Right cardiac atrium (tissue), 5 donors: ENCODE measurements around the gene R3HDM1. TPM values are rescaled to one million over a fixed set of nuclear protein-coding genes. Genes with fewer than 3 reads are reported as not detected.
"Not testable (repeated sequence)": the region's sequence is repeated elsewhere in the genome, so short reads cannot be mapped to it uniquely, and the experiment has no call there.

ENCODE experiments used
- ATAC-seq, 2 donors: fragments of 200-7000 bp; cut with Tn5 transposase; one replicate each; pipeline versions ENCODE4 v1.8.0 to v1.9.1; 2020; ENCODE audit warnings: moderate library complexity in 2 of 2, mild to moderate bottlenecking in 1 of 2
- DNase-seq, 3 donors: peaks; one replicate each; pipeline ENCODE4 v3.0.0-alpha.2; 2020
- H3K27ac ChIP-seq: one replicate; pipeline ENCODE4 v1.5.1; 2013; ENCODE audit warnings: mild to moderate bottlenecking, low read length, control low read depth, moderate library complexity
- H3K27me3 ChIP-seq: one replicate; pipeline ENCODE4 v1.6.1; 2013; ENCODE audit not compliant: control insufficient read depth, insufficient read depth
- H3K4me1 ChIP-seq: one replicate; pipeline ENCODE4 v1.6.1; 2013; ENCODE audit warnings: low read length; ENCODE audit not compliant: control insufficient read depth, insufficient read depth
- H3K4me3 ChIP-seq: one replicate; pipeline ENCODE4 v1.5.1; 2013; ENCODE audit warnings: low read length, control low read depth
- H3K9me3 ChIP-seq: one replicate; pipeline ENCODE4 v1.6.1; 2013; ENCODE audit warnings: low read length; ENCODE audit not compliant: control insufficient read depth
- WGBS: extraction: QIAGEN DNeasy Blood & Tissue Kit; methylation state at CpG from one replicate; pipeline ENCODE4 v1.1.7; 2013; 5-methylcytosine and 5-hydroxymethylcytosine counted together
- intact Hi-C, 4 donors: fragments of 100-400 bp; cut with DNase I; formaldehyde crosslinking; loops; one replicate each; pipeline versions ENCODE4 v1.11.0 to v1.14.0; 2022 to 2023
- polyA plus RNA-seq: library from polyadenylated mRNA; stranded (reverse); fragments of 200-250 nt; gene quantifications from one replicate; pipeline ENCODE4 v1.2.3, GENCODE V29; 2013
- total RNA-seq, 4 donors: library from RNA; stranded (reverse); fragmentation: NEBNext Ultra II Directional; extraction: Animal tissue kit (Norgen Biotek cat#: 25700); gene quantifications; one replicate each; pipeline ENCODE4 v1.2.1, GENCODE V29; 2021
- donor health status: healthy with polysubstance abuse.
- donor health status: DM: no; HTN: yes; CAD: no.
- donor health status: DM: no; HTN: no; CAD: no.
- donor health status: DM: no; HTN: yes; CAD: no; lungs with severe emphysema.
- donor health status: DM: yes; HTN: yes; CAD: no.

The R3HDM1 gene
- total and polyA plus RNA-seq, 5 donors: 8.2 to 23.1 (median 20.6) TPM

DNA sequence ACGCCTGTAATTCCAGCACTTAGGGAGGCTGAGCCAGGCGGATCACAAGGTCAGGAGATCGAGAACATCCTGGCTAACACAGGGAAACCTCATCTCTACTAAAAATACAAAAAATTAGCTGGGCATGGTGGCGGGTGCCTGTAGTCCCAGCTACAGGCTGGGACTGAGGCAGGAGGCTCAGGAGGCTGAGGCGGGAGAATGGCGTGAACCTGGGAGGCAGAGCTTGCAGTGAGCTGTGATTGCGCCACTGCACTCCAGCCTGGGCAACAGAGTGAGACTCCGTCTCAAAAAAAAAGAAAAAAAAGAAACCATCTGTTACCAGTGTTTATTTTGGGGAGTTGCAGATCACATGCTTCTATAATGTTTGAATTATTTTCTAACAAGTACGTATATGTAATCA lies 183.8 kb downstream of the R3HDM1 start:
- H3K9me3 ChIP-seq, H3K27ac ChIP-seq, DNase-seq, H3K27me3 ChIP-seq, H3K4me1 ChIP-seq, ATAC-seq, H3K4me3 ChIP-seq: not testable (repeated sequence)
- WGBS: 96% methylated on average over 9 of the region's 9 CpGs
- intact Hi-C loops: loop anchor here in 1 of 4 donors (10.0 kb wide), 1 partner anchor 720 kb away; no protein-coding TSS in a partner anchor

GRCh38 chr2:135728064-135728743 lies 196.9 kb downstream of the R3HDM1 start:
- ATAC-seq (no peak), DNase-seq (no peak)
- H3K27ac ChIP-seq: no peak overlapping the region
- intact Hi-C loops: no loop called here
- H3K27me3 ChIP-seq: no peaks in the 10 kb centered on the region
- H3K9me3 ChIP-seq: no peaks in the 10 kb centered on the region
- H3K4me3 ChIP-seq: no peak overlapping the region
- no peaks in the 10 kb centered on the region for H3K4me1 ChIP-seq
- 61% methylated on average over 2 of the region's 2 CpGs for WGBS

GRCh38 chr2:135732561-135732960 lies 201.3 kb downstream of the R3HDM1 start:
- Histone ChIP-seq H3K27ac (no peak overlapping the region), H3K4me1 (no peaks in the 10 kb centered on the region), H3K27me3 (no peaks in the 10 kb centered on the region), H3K4me3 (no peak overlapping the region), H3K9me3 (no peaks in the 10 kb centered on the region)
- WGBS: 94% methylated on average over 5 of the region's 5 CpGs
- ATAC-seq (no peak), DNase-seq (no peak)
- intact Hi-C loops: no loop called here

DNA sequence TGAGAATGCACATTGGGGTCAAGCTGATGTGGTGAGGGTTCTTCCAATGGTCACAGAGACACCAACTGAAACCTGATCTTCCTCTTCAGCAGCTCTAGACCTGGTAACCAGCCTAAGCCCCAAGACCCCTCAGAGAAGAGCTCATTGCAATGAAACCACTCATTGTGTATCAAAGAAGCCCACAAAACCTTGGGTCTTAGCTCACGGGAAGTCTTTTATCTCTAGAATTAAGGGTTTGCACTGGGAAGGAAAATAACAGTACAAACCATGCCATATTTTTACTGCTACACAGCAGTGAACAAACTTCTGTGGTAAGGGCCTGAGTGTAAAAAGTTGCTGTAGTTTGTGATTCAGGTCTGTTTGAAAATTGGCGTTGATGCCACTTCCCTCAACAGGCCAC lies 201.8 kb downstream of the R3HDM1 start:
- ATAC-seq (no peak), DNase-seq (no peak)
- no peaks in the 10 kb centered on the region for H3K4me1 ChIP-seq
- intact Hi-C loops: no loop called here
- no peak overlapping the region for H3K4me3 ChIP-seq
- H3K27me3 ChIP-seq: no peaks in the 10 kb centered on the region
- WGBS: 86% methylated on average over 2 of the region's 2 CpGs
- no peaks in the 10 kb centered on the region for H3K9me3 ChIP-seq
- no peak overlapping the region for H3K27ac ChIP-seq

- intact Hi-C loops: no loop called here
- H3K4me3 ChIP-seq: no peak overlapping the region
- no peak overlapping the region for H3K27ac ChIP-seq
- H3K9me3 ChIP-seq: no peaks in the 10 kb centered on the region
- DNase-seq: no peak
- 96% methylated on average over 5 of the region's 5 CpGs for WGBS
- H3K27me3 ChIP-seq: no peaks in the 10 kb centered on the region
- H3K4me1 ChIP-seq: no peaks in the 10 kb centered on the region
- no peak for ATAC-seq
Measured at GRCh38 chr2:135736546-135736945, 205.3 kb downstream of the R3HDM1 start.

DNA sequence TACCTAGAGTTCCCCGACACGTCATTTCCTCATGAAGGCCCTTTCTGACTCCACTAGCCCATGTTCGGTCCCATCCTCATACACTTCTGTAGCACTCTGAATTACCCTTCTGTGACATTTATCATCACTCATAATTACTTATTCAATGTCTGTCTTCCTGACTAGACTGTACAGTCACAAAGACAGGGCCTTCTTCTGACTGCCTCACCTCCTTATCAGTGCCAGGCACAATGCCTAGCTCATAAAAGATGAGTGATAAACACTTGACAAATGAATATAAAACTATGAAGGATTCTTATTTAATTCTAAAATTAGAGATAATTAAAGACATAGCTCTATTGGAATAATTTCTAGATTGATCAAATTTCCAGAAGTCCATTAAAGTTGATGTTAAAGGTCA lies 208.9 kb downstream of the R3HDM1 start:
- ATAC-seq: no peak
- intact Hi-C loops: no loop called here

DNA sequence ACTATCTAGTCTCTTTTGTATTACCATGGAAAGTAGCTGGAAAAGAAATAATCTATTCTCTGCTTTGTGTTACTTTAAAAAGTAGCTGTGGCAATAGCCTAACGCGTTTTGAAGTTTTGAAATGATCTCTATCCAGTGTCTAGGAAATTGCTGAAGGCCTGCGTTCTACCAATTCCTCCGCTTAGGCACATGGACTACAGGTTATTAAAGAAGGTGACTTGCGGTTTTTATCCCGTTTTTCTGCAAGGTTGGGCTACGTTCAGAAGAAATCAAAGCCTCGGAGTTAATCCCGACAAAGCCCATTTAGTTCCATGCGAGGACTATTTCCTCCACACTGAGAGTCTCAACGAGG lies 209.7 kb downstream of the R3HDM1 start:
- ATAC-seq (no peak), DNase-seq (no peak)
- 84% methylated on average over 11 of the region's 11 CpGs for WGBS
- intact Hi-C loops: no loop called here
- peaks cover 3% of the 10 kb centered on the region for H3K4me1 ChIP-seq
- no peaks in the 10 kb centered on the region for H3K27me3 ChIP-seq
- no peak overlapping the region for H3K27ac ChIP-seq
- H3K9me3 ChIP-seq: no peaks in the 10 kb centered on the region
- H3K4me3 ChIP-seq: no peak overlapping the region

More for the DNA sequence above, 208.9 kb downstream of the R3HDM1 start:
- Histone ChIP-seq H3K27ac (no peak overlapping the region), H3K27me3 (no peaks in the 10 kb centered on the region), H3K4me1 (peaks cover 3% of the 10 kb centered on the region), H3K9me3 (no peaks in the 10 kb centered on the region), H3K4me3 (no peak overlapping the region)
- 90% methylated on average over 3 of the region's 3 CpGs for WGBS
- no peak for DNase-seq

GRCh38 chr2:135741395-135742324 lies 210.4 kb downstream of the R3HDM1 start, which contains the start of gene UBXN4:
Gene UBXN4, plus strand, starts transcription at chr2:135741855. Its CDS starts 75 bp downstream, at chr2:135741930.
- under 1% methylated on average over 93 of the region's 93 CpGs for WGBS
- Histone ChIP-seq H3K27me3 (no peaks in the 10 kb centered on the region), H3K4me3 (peak within 1 kb of the TSS; percentile 79), H3K27ac (peak within 1 kb of the TSS; percentile 96), H3K9me3 (no peaks in the 10 kb centered on the region), H3K4me1 (peaks cover 3% of the 10 kb centered on the region)
- intact Hi-C loops: no loop called here
- ATAC-seq (peak; percentile 98 to 99), DNase-seq (peak; percentile 98 to 99 (median 99))

DNA sequence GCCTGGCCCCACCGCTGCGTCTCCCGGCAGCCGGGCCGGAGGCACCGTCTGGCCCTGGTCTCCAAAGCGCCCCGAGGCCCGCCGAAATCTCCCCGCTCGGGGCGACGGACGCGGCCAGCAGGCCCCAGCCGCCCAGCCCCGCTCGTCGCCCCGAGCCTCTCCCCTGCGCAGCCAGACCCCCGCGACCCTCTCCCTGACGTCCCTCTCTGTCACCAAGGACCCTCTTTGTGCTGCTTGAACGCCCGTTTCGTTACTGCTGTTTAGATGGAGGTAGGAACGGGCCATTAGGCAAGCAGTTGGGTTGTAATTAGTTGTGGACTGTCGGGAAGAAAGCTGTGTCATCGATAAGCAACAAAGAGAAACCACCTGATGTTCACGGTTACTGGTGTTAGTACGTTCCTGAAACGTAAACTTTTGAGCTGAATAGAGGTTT lies 211.1 kb downstream of the R3HDM1 start:
- WGBS: under 1% methylated on average over 34 of the region's 34 CpGs
- Histone ChIP-seq H3K27ac (peak overlapping the region; percentile 96), H3K4me1 (peaks cover 3% of the 10 kb centered on the region), H3K4me3 (peak overlapping the region; percentile 79), H3K27me3 (no peaks in the 10 kb centered on the region), H3K9me3 (no peaks in the 10 kb centered on the region)
- peak; percentile 53 to 61 for ATAC-seq
- DNase-seq: no peak
- intact Hi-C loops: no loop called here

DNA sequence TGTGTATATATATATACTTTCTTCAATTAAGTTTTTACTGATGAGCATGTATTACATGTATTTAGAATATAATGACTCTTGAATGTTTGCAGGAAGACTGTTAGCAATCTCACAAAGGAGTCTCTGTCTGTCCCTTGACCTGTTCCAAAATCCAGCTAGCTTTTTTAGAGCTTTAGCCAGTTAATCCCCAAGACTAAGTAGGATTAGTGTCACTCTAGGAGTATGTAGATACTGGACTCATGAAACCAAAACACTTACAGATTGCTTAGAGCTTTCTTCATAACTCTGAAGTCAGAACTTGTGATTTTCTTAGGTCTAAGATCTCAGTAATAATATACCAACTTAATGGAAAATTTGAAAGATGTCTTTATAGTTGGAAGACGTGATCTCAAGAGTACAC lies 212.6 kb downstream of the R3HDM1 start:
- DNase-seq (no peak), ATAC-seq (no peak)
- no peak overlapping the region for H3K27ac ChIP-seq
- no peaks in the 10 kb centered on the region for H3K9me3 ChIP-seq
- H3K4me1 ChIP-seq: peaks cover 3% of the 10 kb centered on the region
- intact Hi-C loops: no loop called here
- no peak overlapping the region for H3K4me3 ChIP-seq
- 89% methylated on average over 1 of the region's 1 CpG for WGBS
- H3K27me3 ChIP-seq: no peaks in the 10 kb centered on the region

- no peak for ATAC-seq
- intact Hi-C loops: no loop called here
- Histone ChIP-seq H3K4me3 (no peak overlapping the region), H3K27me3 (no peaks in the 10 kb centered on the region), H3K4me1 (peaks cover 3% of the 10 kb centered on the region), H3K27ac (no peak overlapping the region), H3K9me3 (no peaks in the 10 kb centered on the region)
- DNase-seq: no peak
- WGBS: 78% methylated on average over 5 of the region's 5 CpGs
Measured at GRCh38 chr2:135744760-135745314, 213.6 kb downstream of the R3HDM1 start.
